GM12878 (cell line): ENCODE data around the gene AFAP1. TPM values are rescaled to one million over a fixed set of nuclear protein-coding genes. Genes with fewer than 3 reads are reported as not detected.

Experiments
- ATAC-seq: fragments of 200-7000 bp; cut with Tn5 transposase; 3 replicates; pipeline ENCODE4 v1.9.1; 2020; ENCODE audit warnings: mild to moderate bottlenecking, moderate library complexity
- BruUV-seq: library from RNA; stranded (reverse); fragments of 400-500 nt; replicated peaks from 2 replicates; lab custom pipeline; 2021; lab: Mats Ljungman, UMichigan
- CTCF ChIA-PET: fragments of 300-600 bp; sonication (Branson Sonifier 250); formaldehyde crosslinking; extraction: SDS; loops from one replicate; lab custom pipeline; 2021; ENCODE audit warnings: inconsistent platforms; lab: Yijun Ruan, JAX
- POLR2A ChIA-PET: fragments of 350-600 bp; formaldehyde crosslinking; extraction: SDS; loops from one replicate; lab custom pipeline; 2021; ENCODE audit warnings: inconsistent platforms; lab: Charles Lee
- RAD21 ChIA-PET: fragments of 300-600 bp; sonication (Branson Sonifier 250); formaldehyde crosslinking; loops from one replicate; lab custom pipeline; 2023; ENCODE audit warnings: antibody characterized with exemption; ENCODE audit not compliant: unreplicated experiment; lab: Charles Lee
- SMC1A ChIA-PET: fragments of 300-600 bp; sonication (Branson Sonifier 250); formaldehyde crosslinking; loops from one replicate; lab custom pipeline; 2023; ENCODE audit not compliant: unreplicated experiment, uncharacterized antibody; lab: Charles Lee
- DNase-seq: peaks from one replicate; pipeline ENCODE4 v3.0.0-alpha.2; 2011; ENCODE audit warnings: low read depth, low spot score
- FAIRE-seq: peaks from 3 replicates; lab custom pipeline; 2011; peaks lifted over from hg19 to GRCh38; lab: Jason Lieb, UNC
- H2AFZ ChIP-seq: 2 replicates; pipeline ENCODE4 v1.6.0; 2011; ENCODE audit warnings: low read depth, low read length, control low read depth; ENCODE audit not compliant: control insufficient read depth
- H3K27ac ChIP-seq: 2 replicates; pipeline ENCODE4 v1.5.1; 2011; ENCODE audit warnings: control low read depth; ENCODE audit not compliant: control insufficient read depth, insufficient read depth
- H3K27me3 ChIP-seq, 2 experiments: replicated peaks in 1 of 2; 2 replicates each; pipeline versions ENCODE4 v1.6.0 to v1.6.1; 2011; ENCODE audit warnings: low read length in 1 of 2; ENCODE audit not compliant: control insufficient read depth in 2 of 2, insufficient read depth in 2 of 2
- H3K36me3 ChIP-seq, 2 experiments: 2 replicates each; pipeline ENCODE4 v1.5.1; 2011; ENCODE audit warnings: low read length in 1 of 2; ENCODE audit not compliant: control insufficient read depth in 2 of 2, insufficient read depth in 2 of 2
- H3K4me1 ChIP-seq: 2 replicates; pipeline ENCODE4 v1.6.1; 2011; ENCODE audit warnings: mild to moderate bottlenecking, low read length, moderate library complexity, mixed read lengths; ENCODE audit not compliant: control insufficient read depth, insufficient read depth
- H3K4me2 ChIP-seq: 2 replicates; pipeline ENCODE4 v1.6.0; 2011; ENCODE audit warnings: control low read depth; ENCODE audit not compliant: control insufficient read depth, insufficient read depth
- H3K4me3 ChIP-seq: fragments of 200-600 bp; sonication (generic); 2 replicates; pipeline ENCODE4 v1.5.1; 2016
- H3K79me2 ChIP-seq: 2 replicates; pipeline ENCODE4 v1.6.0; 2011; ENCODE audit warnings: low read length; ENCODE audit not compliant: control insufficient read depth, insufficient read depth
- H3K9ac ChIP-seq: 2 replicates; pipeline ENCODE4 v1.8.0; 2011; ENCODE audit warnings: low read length, control low read depth, mixed read lengths; ENCODE audit not compliant: control insufficient read depth, insufficient read depth
- H3K9me3 ChIP-seq: replicated peaks from 3 replicates; pipeline ENCODE4 v1.5.1; 2011; ENCODE audit warnings: mild to moderate bottlenecking, low read length; ENCODE audit not compliant: control insufficient read depth, insufficient read depth
- H4K20me1 ChIP-seq: 2 replicates; pipeline ENCODE4 v1.6.0; 2011; ENCODE audit not compliant: control insufficient read depth, insufficient read depth
- BHLHE40 ChIP-seq, 2 experiments: fragments of 450-650 bp in 1 of 2; IDR thresholded peaks; 2 replicates each; pipeline ENCODE4 v1.6.1; 2011 to 2017; ENCODE audit warnings: low read depth in 2 of 2, borderline replicate concordance in 1 of 2, improper control_type of control experiment in 1 of 2, low read length in 1 of 2, mild to moderate bottlenecking in 1 of 2
- MYB ChIP-seq: fragments of 150-350 bp; IDR thresholded peaks from 2 replicates; pipeline ENCODE4 v1.6.1; 2014; ENCODE audit warnings: mild to moderate bottlenecking, low read depth, low read length, borderline replicate concordance
- NFXL1 ChIP-seq: fragments of 450-650 bp; IDR thresholded peaks from 2 replicates; pipeline ENCODE4 v1.6.1; 2017; ENCODE audit warnings: antibody characterized with exemption, mild to moderate bottlenecking, borderline replicate concordance
- RB1 ChIP-seq: fragments of 450-650 bp; formaldehyde crosslinking; IDR thresholded peaks from 2 replicates; pipeline ENCODE4 v1.6.1; 2017; ENCODE audit warnings: mild to moderate bottlenecking, borderline replicate concordance
- SUZ12 ChIP-seq: fragments of 200-600 bp; sonication (generic); IDR thresholded peaks from one replicate; pipeline ENCODE4 v1.6.1; 2018; ENCODE audit warnings: antibody characterized with exemption, mild to moderate bottlenecking; ENCODE audit not compliant: unreplicated experiment
- WGBS: methylation state at CpG from one replicate; pipeline ENCODE4 v1.1.6; 2016; ENCODE audit warnings: low lambda C conversion rate; ENCODE audit not compliant: insufficient replicate concordance, insufficient coverage; ENCODE audit errors: missing lambda C conversion rate; 5-methylcytosine and 5-hydroxymethylcytosine counted together
- in situ Hi-C: fragments of 300-500 bp; cut with MboI; formaldehyde crosslinking; loops from 9 replicates; pipeline ENCODE4 v1.14.3; 2018; ENCODE audit warnings: mixed read lengths
- intact Hi-C: fragments of 100-400 bp; cut with micrococcal nuclease; formaldehyde crosslinking; loops from one replicate; pipeline ENCODE4 v1.14.2; 2022; ENCODE audit not compliant: unreplicated experiment
- polyA plus RNA-seq, 11 experiments: library from polyadenylated mRNA; depleted of rRNA in 4 of 11; unstranded in 6 of 11; stranded (reverse) in 5 of 11; fragments of >200 nt; fragmentation: Nextera tagmentation in 4 of 11; fragmentation: Illumina TruSeq in 1 of 11; extraction: Ambion mirVana in 4 of 11; extraction: Trizol in 1 of 11; gene quantifications; 1 replicate in 1 of 11; 2 replicates in 10 of 11; pipeline versions ENCODE4 v1.2.1 to v1.2.3, GENCODE V29; 2011 to 2016; ENCODE audit warnings: inconsistent platforms in 2 of 11, missing spikeins in 2 of 11, low read depth in 1 of 11
- total RNA-seq, 4 experiments: library from RNA; depleted of rRNA in 3 of 4; stranded (reverse); fragments of >200 nt in 3 of 4; fragmentation: Illumina TruSeq in 1 of 4; extraction: Trizol in 1 of 4; gene quantifications; 2 replicates each; pipeline versions ENCODE4 v1.2.1 to v1.2.3, GENCODE V29; 2013 to 2021
- TF ChIP-seq, protein P1 (sequence below): IDR thresholded peaks from 2 replicates; pipeline ENCODE4 v1.6.1; 2011; ENCODE audit warnings: borderline replicate concordance, low read depth, mild to moderate bottlenecking, moderate library complexity, low read length; ENCODE audit not compliant: insufficient read depth, poor library complexity, severe bottlenecking
- TF ChIP-seq, protein P2 (sequence below): fragments of 450-650 bp; IDR thresholded peaks from 2 replicates; pipeline ENCODE4 v1.6.1; 2017; ENCODE audit warnings: mild to moderate bottlenecking, moderate library complexity
- TF ChIP-seq, protein P3 (sequence below): IDR thresholded peaks from 2 replicates; pipeline ENCODE4 v1.6.1; 2012; ENCODE audit warnings: mild to moderate bottlenecking, low read depth, low read length
- TF ChIP-seq, protein P4 (sequence below): fragments of 450-650 bp; IDR thresholded peaks from 2 replicates; pipeline ENCODE4 v1.6.1; 2017; ENCODE audit warnings: mild to moderate bottlenecking, low read depth, inconsistent platforms; ENCODE audit not compliant: poor library complexity, severe bottlenecking

The AFAP1 gene
- total and polyA plus RNA-seq, 10 of the 15 experiments (the other 5 are each of a cell fraction or from before 2014, with no cell fraction given): 0.02 to 0.23 (median 0.09) TPM; not detected in 1

DNA sequence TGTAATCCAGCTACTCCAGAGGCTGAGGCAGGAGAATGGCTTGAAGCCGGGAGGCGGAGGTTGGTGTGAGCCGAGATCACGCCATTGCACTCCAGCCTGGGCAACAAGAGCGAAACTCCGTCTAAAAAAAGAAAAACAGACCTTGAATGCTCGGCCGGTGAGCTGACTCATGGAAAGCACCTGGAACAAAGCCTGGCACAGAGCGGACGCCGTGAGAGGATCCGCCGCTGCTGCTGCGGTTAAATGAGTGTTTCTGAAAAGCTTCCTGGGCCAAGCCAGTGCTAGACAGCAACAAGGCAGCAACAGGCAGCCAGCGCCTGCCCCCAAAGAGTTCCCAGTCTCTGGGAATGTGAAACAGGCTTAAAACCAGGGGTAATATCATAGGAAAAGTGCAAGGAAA, 186.4 kb downstream of the AFAP1 start:
- intact Hi-C loops: no loop called here
- no peak overlapping the region for H3K27ac ChIP-seq
- DNase-seq (no peak), ATAC-seq (no peak), FAIRE-seq (no peak)
- RAD21 ChIA-PET: no interaction called here
- WGBS: 69% methylated on average over 15 of the region's 15 CpGs
- H3K36me3 ChIP-seq: no peaks in the 10 kb centered on the region
- no peaks in the 10 kb centered on the region for H3K79me2 ChIP-seq
- H3K9ac ChIP-seq: no peak overlapping the region
- H4K20me1 ChIP-seq: no peaks in the 10 kb centered on the region
- no peaks in the 10 kb centered on the region for H3K9me3 ChIP-seq
- H2AFZ ChIP-seq: no peak overlapping the region
- SMC1A ChIA-PET: no interaction called here
- H3K4me3 ChIP-seq: no peak overlapping the region
- H3K27me3 ChIP-seq: no peaks in the 10 kb centered on the region
- no TSS peak for BruUV-seq
- CTCF ChIA-PET: no interaction called here
- no peaks in the 10 kb centered on the region for H3K4me1 ChIP-seq
- POLR2A ChIA-PET: no interaction called here
- no peak overlapping the region for H3K4me2 ChIP-seq
- in situ Hi-C loops: no loop called here
- TF ChIP-seq, protein P1, sequence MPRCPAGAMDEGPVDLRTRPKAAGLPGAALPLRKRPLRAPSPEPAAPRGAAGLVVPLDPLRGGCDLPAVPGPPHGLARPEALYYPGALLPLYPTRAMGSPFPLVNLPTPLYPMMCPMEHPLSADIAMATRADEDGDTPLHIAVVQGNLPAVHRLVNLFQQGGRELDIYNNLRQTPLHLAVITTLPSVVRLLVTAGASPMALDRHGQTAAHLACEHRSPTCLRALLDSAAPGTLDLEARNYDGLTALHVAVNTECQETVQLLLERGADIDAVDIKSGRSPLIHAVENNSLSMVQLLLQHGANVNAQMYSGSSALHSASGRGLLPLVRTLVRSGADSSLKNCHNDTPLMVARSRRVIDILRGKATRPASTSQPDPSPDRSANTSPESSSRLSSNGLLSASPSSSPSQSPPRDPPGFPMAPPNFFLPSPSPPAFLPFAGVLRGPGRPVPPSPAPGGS: no peak
- TF ChIP-seq RB1: no peak
- TF ChIP-seq BHLHE40 (IDR thresholded peaks at IDR 0.05; ENCODE audit: borderline replicate concordance in 1 of 2, low read depth in 2 of 2, low read length in 1 of 2): no peak
- no peak for TF ChIP-seq NFXL1
- TF ChIP-seq, protein P2, sequence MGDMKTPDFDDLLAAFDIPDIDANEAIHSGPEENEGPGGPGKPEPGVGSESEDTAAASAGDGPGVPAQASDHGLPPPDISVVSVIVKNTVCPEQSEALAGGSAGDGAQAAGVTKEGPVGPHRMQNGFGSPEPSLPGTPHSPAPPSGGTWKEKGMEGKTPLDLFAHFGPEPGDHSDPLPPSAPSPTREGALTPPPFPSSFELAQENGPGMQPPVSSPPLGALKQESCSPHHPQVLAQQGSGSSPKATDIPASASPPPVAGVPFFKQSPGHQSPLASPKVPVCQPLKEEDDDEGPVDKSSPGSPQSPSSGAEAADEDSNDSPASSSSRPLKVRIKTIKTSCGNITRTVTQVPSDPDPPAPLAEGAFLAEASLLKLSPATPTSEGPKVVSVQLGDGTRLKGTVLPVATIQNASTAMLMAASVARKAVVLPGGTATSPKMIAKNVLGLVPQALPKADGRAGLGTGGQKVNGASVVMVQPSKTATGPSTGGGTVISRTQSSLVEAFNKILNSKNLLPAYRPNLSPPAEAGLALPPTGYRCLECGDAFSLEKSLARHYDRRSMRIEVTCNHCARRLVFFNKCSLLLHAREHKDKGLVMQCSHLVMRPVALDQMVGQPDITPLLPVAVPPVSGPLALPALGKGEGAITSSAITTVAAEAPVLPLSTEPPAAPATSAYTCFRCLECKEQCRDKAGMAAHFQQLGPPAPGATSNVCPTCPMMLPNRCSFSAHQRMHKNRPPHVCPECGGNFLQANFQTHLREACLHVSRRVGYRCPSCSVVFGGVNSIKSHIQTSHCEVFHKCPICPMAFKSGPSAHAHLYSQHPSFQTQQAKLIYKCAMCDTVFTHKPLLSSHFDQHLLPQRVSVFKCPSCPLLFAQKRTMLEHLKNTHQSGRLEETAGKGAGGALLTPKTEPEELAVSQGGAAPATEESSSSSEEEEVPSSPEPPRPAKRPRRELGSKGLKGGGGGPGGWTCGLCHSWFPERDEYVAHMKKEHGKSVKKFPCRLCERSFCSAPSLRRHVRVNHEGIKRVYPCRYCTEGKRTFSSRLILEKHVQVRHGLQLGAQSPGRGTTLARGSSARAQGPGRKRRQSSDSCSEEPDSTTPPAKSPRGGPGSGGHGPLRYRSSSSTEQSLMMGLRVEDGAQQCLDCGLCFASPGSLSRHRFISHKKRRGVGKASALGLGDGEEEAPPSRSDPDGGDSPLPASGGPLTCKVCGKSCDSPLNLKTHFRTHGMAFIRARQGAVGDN: no peak
- TF ChIP-seq, protein P3, sequence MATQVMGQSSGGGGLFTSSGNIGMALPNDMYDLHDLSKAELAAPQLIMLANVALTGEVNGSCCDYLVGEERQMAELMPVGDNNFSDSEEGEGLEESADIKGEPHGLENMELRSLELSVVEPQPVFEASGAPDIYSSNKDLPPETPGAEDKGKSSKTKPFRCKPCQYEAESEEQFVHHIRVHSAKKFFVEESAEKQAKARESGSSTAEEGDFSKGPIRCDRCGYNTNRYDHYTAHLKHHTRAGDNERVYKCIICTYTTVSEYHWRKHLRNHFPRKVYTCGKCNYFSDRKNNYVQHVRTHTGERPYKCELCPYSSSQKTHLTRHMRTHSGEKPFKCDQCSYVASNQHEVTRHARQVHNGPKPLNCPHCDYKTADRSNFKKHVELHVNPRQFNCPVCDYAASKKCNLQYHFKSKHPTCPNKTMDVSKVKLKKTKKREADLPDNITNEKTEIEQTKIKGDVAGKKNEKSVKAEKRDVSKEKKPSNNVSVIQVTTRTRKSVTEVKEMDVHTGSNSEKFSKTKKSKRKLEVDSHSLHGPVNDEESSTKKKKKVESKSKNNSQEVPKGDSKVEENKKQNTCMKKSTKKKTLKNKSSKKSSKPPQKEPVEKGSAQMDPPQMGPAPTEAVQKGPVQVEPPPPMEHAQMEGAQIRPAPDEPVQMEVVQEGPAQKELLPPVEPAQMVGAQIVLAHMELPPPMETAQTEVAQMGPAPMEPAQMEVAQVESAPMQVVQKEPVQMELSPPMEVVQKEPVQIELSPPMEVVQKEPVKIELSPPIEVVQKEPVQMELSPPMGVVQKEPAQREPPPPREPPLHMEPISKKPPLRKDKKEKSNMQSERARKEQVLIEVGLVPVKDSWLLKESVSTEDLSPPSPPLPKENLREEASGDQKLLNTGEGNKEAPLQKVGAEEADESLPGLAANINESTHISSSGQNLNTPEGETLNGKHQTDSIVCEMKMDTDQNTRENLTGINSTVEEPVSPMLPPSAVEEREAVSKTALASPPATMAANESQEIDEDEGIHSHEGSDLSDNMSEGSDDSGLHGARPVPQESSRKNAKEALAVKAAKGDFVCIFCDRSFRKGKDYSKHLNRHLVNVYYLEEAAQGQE: no peak
- TF ChIP-seq, protein P4, sequence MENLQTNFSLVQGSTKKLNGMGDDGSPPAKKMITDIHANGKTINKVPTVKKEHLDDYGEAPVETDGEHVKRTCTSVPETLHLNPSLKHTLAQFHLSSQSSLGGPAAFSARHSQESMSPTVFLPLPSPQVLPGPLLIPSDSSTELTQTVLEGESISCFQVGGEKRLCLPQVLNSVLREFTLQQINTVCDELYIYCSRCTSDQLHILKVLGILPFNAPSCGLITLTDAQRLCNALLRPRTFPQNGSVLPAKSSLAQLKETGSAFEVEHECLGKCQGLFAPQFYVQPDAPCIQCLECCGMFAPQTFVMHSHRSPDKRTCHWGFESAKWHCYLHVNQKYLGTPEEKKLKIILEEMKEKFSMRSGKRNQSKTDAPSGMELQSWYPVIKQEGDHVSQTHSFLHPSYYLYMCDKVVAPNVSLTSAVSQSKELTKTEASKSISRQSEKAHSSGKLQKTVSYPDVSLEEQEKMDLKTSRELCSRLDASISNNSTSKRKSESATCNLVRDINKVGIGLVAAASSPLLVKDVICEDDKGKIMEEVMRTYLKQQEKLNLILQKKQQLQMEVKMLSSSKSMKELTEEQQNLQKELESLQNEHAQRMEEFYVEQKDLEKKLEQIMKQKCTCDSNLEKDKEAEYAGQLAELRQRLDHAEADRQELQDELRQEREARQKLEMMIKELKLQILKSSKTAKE: no peak
- TF ChIP-seq SUZ12: no peak
- TF ChIP-seq MYB: no peak
